HG03439 (cell line): ENCODE measurements around the gene ABHD4.

Source experiments
- ATAC-seq: cut with Tn5 transposase; IDR thresholded peaks from one replicate; pipeline ENCODE4 v1.9.1; 2021; ENCODE audit warnings: mild to moderate bottlenecking, moderate library complexity; ENCODE audit not compliant: unreplicated experiment

Gene ABHD4

DNA sequence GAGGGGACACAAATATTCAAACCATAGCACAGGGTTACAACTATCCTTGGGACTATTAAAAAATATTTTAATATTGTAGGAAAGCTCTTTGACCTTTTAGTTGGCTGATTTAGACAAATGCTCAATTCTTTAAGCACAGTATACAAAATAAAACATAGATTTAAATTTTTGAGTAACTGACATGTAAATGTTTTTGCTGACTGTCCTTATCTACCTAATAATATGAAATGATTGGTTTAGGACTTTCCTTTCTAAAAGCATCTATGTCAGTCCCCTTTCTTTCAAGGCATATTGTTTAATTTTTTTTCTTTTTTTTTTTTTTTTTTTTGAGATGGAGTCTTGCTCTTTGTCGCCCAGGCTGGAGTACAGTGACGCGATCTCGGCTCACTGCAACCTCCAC lies 62.6 kb downstream of the ABHD4 start:
- ATAC-seq: no peak
